Hematopoietic multipotent progenitor cell treated with erythropoietin and hydrocortisone succinate and interleukin-3 and kit ligand, for 8 days (in vitro differentiated cells): Measurements from ENCODE around the gene MFF.

Source experiments
- DNase-seq: peaks from one replicate; pipeline ENCODE4 v3.0.0-alpha.2; 2015

MFF gene

DNA sequence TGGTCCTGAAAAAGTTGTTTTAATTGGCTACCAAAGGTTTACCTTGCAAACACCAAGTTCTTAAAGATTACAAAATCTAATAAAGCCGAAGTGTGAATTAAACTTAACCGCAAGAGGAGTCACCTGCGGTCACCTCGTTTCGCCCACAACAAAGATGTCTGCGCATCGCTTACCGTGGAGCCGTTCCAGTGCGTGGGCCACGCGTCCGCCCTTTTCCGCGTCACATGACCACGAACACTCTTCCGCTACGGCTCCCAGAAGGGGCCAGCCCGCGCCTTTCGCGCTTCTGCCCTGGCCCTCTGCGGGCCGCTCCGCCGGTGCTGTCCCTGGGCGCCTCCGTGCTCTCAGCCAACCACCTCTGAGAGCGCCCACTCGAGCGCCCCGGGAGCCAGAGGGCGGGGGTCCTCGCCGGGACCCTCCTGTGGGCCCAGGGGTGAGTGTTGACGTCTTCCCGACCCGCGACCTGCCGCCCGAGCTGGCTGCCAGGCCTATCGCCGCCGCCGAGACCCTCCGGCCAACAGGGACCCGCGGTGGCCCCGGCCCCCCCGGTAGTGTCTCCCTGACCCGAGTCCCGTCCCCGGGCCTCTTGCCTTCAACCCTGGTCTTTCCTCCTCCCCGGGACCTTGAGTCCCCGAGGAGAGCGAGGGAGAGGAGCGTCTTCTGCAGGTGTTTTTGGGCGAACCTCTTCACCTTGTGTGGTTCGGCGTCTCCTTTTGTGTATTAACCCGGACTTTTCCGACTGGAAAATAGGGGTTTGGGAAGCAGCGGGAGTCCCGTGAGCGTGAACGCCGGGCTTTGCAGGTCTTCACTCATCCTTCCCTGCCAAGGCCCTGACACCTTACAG is at the start of gene MFF:
Gene MFF (plus strand): TSS at position 257 of the 844 bp plus-strand sequence. CDS start 5,415 bp downstream, outside the sequence.
- peak; percentile 93 for DNase-seq

DNA sequence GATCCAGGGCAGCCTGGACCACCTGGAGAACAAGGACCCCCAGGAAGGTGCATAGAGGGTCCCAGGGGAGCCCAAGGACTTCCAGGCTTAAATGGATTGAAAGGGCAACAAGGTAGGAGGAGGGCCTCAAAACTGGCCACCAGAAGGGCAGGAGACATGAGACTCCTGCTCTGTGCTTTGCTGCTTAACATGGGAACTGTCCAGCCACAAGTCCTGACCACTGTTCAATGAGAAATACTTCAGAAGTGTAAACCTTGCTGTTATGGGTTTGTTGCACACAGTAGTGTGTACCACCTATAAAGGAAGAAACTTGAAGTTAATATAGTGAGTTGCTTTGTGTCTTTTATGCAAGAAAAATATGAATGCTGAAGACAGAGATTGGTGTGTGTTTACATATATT is 44.2 kb upstream of the MFF start:
- DNase-seq, result no peak

DNA sequence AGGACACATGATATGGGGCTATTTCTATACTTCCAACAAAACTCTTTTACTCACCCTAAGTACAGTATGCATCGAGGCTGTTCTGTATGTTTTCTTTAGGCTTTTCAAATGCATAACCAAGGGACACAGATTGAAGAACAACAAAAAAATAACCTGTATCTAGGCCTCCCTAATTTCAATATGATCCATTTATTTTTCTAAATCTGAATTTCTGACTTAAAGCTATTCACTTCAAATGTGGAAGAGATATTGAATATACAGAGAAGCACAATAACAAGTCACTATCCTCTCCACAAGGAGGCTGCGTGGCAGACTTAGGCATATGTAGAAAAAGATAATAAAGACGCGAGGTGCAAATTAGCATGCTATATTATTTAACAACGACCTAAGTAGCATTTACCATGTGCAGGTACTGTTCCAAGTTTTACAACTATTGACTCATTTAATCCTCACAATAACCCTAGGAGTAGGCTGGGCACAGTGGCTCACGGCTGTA is 39.3 kb upstream of the MFF start:
- DNase-seq, result no peak

DNA sequence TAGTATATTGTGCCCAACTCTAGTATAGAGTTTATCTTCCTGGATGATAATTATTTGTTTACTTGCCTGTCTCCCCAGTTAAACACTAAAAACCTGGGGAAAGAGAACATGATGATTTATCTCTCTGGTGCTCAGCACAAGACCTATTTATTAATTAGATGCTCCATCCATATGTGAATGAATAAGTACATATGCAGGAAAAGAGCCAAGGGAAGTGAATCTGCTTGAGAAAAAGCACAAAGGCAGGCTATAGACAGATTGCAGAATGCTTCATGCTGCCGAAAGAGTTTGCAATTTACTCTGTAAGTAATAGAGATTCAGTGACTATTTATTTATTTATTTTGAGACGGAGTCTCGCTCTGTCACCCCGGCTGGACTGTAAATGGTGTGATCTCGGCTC is 37.3 kb upstream of the MFF start:
- no peak for DNase-seq

DNA sequence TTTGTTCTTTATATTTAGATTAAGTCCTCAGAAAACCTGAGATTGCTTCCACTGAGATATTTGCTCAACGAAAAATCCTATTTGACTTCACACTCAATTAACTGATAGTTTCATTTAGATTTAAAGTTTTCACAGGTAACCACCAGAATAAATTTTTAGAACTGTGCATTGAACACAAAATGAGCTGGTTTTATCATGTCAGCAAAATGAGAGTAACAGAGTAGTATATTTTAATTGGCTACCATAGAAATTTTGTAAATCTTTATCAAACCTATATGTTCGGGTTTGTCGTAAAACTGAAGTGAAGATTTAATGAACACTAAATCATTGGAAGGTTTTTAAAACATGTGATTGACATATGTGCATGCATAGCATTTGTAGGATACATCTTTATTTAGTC is 32.7 kb upstream of the MFF start:
- DNase-seq, result no peak

DNA sequence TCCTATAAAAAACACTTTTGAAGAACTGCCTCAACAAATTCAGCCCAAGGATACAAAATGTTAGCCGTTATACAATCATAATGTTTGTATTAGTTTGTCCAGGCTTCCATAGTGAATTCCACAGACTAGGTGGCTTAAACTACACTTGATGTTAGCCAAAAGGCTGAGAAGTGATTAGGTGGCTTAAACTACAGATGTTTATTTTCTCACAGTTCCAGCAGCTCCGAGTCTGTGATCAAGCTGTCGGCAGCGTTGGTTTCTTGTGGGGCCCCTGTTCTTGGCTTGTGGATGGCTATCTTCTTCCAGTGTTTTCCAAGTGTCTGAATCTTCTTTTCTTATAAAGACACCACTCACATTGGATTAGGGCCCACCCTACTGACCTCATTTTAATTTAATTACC is 31.5 kb upstream of the MFF start:
- DNase-seq, result no peak

GRCh38 chr2:227295806-227296205 is 29.2 kb upstream of the MFF start:
- no peak for DNase-seq

DNA sequence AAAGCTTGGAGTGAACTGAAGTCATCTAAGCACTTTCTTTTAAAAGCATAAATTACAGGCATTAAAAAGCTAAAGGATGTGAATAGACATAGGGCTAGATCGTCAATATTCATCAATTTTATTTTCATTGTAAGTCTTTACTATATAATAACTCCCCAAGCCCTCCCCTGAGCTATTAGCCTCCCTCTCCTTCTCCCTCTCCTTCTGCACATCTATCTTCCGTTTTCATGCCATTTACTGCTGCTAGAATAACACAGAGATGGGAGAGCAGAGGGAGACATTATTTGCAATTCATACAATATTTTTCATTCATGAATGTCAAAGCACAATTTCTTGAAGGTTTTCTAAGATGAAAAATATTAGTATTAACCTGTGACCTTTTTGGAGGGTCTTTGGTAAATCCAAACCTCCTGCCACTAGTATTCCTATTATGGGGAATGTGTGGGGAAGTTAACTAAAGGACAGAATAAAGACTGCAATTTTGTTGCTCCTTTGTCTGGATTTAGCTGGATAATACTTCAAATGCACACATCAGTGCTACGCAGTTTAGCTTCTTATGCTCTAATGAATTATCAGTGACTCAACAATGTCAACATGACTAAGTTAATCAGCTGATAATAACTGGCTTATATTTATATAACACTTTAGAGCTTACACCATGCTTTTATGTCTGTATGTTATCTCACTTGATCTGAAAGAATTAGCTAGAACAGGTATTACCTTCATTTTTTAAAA is 28.2 kb upstream of the MFF start:
- DNase-seq, result no peak

DNA sequence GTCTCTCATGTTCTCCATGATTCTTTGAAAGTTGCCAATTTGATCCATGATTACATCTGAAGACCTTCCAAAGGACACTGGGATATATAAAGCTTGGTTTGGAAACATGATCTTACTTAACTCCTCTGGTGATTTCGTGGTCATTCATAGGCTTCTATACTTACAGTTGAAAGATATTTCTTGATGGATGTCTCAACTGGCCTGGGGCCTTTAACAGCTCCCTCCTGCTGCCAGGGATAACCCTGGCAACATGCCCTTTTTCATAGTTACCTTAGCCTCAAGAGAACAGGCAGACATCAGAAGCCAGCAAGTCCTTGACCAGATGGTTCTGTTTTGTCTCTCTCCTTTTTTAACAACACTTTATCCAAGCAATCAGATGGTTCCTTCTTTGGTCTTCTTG is 23.5 kb upstream of the MFF start:
- no peak for DNase-seq

DNA sequence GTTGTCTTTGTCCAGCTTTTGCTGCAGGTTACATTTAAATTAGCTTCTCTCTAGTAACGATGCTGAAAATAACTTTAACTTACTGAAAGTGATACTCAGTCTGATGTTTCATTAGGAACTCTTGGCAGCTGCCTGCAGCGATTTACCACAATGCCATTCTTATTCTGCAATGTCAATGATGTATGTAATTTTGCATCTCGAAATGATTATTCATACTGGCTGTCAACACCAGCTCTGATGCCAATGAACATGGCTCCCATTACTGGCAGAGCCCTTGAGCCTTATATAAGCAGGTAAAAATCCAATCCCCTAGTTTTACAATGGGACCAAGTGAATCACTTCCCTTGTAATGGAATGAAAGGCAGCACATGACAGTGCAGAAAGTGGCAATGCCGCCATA is 16.3 kb upstream of the MFF start:
- no peak for DNase-seq

DNA sequence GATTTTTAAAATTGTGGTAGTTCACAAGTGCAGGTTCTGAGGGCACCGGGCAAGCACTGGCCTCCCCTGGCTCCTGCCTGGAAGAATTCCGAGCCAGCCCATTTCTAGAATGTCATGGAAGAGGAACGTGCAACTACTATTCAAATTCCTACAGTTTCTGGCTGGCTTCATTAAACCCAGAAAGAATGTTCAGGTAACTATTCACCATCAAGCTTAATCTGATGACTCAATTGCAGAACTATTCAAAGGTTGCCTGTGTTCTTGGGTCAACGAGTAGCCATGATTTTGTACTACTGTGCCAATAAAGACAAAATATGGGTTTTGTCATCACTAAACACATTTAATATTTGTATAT is 14.3 kb upstream of the MFF start:
- no peak for DNase-seq

DNA sequence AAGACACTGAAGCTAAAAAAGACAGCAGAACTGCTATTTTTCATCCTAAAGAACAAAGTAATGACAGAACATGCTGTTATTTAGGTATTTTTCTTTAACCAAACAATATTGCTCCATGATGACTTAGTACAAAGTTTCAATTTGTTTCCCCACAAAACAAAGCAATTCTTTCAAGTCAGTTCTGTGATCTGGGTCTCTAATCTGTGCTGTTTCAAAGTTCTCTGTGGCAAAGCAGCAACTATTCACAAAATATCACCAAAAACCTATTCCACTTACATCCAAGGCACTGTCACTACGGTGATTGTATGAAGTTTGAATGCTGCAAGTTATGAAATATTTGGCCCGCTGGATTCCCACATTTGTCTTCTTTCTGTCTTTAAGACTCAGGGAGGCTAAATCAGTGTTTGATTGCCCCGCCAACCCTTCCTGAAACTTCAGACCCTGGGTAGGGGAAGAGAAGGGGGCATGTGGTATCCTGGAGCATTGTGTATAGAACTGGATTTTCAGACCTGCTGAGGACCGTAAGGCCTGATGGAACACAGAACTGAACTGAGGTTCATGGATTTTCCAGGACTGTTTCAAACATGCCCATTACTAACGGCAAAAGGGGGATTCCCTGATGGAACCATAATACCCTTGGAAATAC is 13.1 kb upstream of the MFF start:
- no peak for DNase-seq

GRCh38 chr2:227312579-227312978 is 12.5 kb upstream of the MFF start:
- DNase-seq, result no peak

DNA sequence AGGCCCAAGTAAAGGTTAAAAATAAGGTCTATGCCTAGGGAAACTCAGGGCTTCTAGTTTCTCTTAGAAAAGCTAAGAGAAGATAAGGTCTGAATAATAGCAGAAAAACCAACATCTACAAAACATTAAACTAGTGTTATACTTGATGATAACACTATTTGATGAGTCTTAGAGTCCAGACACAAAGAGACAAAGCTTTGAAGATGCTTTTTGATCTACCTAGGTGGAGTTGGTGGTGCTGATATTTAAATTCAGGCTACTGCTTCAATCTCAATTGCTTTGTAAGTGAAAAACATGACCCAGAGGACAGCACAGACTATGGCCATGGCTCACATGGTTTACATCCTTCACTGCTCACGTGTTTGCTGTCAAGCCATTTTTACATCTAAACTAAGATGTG is 11.7 kb upstream of the MFF start:
- DNase-seq, result no peak

GRCh38 chr2:227317834-227318233 is 7.2 kb upstream of the MFF start:
- DNase-seq, result no peak

DNA sequence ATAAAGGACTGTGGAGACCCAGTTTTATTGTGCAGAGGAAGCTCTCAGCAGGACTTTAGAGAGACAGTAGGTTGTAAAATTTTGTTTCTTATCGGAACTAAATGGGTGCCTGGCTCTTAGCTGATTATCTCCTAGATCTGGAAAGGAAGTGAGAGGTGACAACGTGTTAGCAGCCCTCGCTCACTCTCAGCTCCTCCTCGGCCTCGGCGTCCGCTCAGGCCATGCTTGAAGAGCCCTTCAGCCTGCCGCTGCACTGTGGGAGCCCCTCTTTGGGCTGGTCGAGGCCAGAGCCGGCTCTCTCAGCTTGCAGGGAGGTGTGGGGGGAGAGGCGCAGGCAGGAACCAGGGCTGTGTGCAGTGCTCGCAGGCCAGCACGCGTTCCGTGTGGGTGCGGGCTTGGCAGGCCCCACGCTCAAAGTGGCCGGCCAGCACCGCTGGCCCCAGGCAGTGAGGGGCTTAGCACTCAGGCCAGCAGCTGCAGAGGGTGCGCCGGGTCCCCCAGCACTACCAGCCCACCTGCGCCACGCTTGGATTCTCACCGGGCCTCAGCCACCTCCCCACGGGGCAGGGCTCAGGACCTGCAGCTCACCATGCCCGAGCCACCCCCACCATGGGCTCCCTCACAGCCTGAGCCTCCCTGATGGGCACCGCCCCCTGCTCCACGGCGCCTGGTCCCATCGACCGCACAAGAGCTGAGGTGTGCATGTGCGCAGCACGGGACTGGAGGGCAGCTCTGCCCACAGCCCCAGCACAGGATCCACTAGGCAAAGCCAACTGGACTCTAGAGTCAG is 4.6 kb upstream of the MFF start:
- no peak for DNase-seq

DNA sequence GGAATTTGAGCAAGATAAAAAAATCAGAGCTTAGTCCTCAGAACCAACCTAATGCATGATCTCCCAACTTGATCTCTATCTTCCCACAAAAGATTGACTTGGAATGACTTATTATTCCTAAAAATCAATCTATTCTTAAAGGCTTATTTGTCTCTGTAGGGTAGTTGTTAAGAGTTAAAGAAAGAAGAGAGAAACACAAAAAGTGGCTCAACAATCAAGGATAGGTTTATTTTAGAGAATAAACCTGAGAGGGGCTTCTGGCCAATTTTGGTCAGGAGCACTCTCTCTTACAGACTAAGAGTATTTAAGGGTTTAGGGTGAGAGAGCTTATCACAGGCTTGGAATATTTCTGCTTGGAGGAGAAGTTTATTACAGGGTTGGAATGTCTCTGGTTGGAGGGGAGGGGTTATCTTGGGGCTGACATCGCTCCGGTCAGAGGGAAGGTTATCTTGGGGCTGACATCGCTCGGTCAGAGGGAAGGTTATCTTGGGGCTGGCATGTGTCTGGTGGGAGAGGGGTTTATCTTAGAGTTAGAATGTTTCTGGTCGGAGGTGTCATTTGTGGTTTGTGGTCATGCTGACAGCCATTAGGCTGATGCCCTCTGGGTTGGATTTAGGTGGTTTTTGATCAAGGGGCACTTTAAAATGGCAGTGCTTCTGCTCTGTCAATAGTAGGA is 2.4 kb upstream of the MFF start:
- DNase-seq, result peak; percentile 83

GRCh38 chr2:227323818-227324217 is 1.2 kb upstream of the MFF start:
- no peak for DNase-seq

- no peak for DNase-seq
These were observed 433 bp upstream of the MFF start for GRCh38 chr2:227324642-227324994.

GRCh38 chr2:227325839-227326195 is 766 bp downstream of the MFF start:
- no peak for DNase-seq

DNA sequence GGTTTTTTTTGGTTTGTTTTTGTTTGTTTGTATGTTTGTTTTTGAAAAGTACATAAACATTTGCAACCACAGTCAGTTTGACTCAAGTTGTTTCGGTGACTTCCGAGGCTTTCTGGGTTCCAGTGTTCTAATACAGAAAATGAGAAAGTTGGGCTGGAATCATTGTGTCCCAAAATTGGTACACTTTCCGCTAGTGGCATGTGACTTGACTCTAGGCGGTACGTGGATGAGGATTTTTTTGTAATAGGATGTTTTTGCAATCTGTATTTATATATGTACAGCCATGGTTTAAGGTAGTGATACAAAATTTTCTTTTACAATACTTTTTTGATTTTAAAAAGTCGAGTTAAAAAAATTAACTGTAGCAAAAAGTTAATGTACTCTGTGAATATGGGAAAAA is 1.7 kb downstream of the MFF start:
- no peak for DNase-seq

GRCh38 chr2:227335713-227336112 is 10.7 kb downstream of the MFF start:
- DNase-seq, result no peak

DNA sequence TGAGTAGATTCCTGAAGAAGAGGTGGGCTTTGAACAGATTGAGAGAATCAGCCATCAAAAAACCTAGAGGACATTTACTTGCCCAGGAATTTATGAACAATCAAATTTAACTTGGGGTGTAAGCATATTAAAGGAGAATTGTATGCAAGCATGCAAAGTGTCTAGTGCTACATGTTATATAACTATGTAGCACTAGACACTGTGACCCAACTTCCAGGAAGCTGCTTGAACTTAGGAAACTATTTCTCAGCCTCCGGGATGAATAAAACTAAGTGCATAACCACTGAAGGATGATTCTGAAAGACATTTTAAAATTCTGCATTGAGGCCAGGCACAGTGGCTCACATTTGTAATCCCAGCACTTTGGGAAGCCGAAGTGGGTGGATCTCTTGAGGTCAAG is 12.4 kb downstream of the MFF start:
- no peak for DNase-seq
